Epithelial cell of proximal tubule (primary cell): ENCODE data around the gene OPN4. TPM values are rescaled to one million over a fixed set of nuclear protein-coding genes. Genes with fewer than 3 reads are reported as not detected.

Experiments
- DNase-seq: peaks from one replicate; pipeline ENCODE4 v3.0.0-alpha.2; 2011; ENCODE audit warnings: low read depth
- H3K4me3 ChIP-seq: 2 replicates; pipeline ENCODE4 v1.5.1; 2011; ENCODE audit warnings: low read depth, mild to moderate bottlenecking, low read length
- CTCF ChIP-seq: conservative IDR thresholded peaks from 2 replicates; pipeline ENCODE4 v1.5.1; 2012; ENCODE audit warnings: low read depth, mild to moderate bottlenecking, low read length
- total RNA-seq: library from RNA; depleted of rRNA; stranded (reverse); fragments of >200 nt; gene quantifications from 2 replicates; pipeline ENCODE4 v1.2.3, GENCODE V29; 2015

OPN4 gene
- total RNA-seq, 1 donor from 2014 or later: not detected

GRCh38 chr10:86658751-86659150 lies 4.4 kb downstream of the OPN4 start:
- no peak for DNase-seq
- no peak overlapping the region for H3K4me3 ChIP-seq
- TF ChIP-seq CTCF: no peak

- no peak overlapping the region for H3K4me3 ChIP-seq
- TF ChIP-seq CTCF: no peak
- DNase-seq: no peak
These were observed 4.9 kb downstream of the OPN4 start for GRCh38 chr10:86659161-86659691.

- no peak for DNase-seq
- no peak for TF ChIP-seq CTCF
- H3K4me3 ChIP-seq: no peak overlapping the region
These were observed 5.5 kb downstream of the OPN4 start for GRCh38 chr10:86659721-86660453.

- no peak for TF ChIP-seq CTCF
- no peak for DNase-seq
- no peak overlapping the region for H3K4me3 ChIP-seq
These were observed 7.0 kb downstream of the OPN4 start for GRCh38 chr10:86661161-86662025.

GRCh38 chr10:86662186-86663045 lies 8.1 kb downstream of the OPN4 start:
- no peak for DNase-seq
- no peak for TF ChIP-seq CTCF

GRCh38 chr10:86663046-86663345 lies 8.6 kb downstream of the OPN4 start:
- no peak for TF ChIP-seq CTCF
- no peak overlapping the region for H3K4me3 ChIP-seq
- DNase-seq: no peak

More at GRCh38 chr10:86662186-86663045, 8.1 kb downstream of the OPN4 start:
- no peak overlapping the region for H3K4me3 ChIP-seq
